HepG2 (cell line): ENCODE measurements around the gene CPEB4. TPM values are rescaled to one million over a fixed set of nuclear protein-coding genes. Genes with fewer than 3 reads are reported as not detected.

Source experiments
- ATAC-seq: fragments of 200-7000 bp; cut with Tn5 transposase; 3 replicates; pipeline ENCODE4 v1.9.1; 2020; ENCODE audit warnings: mild to moderate bottlenecking, moderate library complexity
- BruUV-seq: library from RNA; stranded (reverse); fragments of 400-500 nt; replicated peaks from 2 replicates; lab custom pipeline; 2021; lab: Mats Ljungman, UMichigan
- CTCF ChIA-PET: fragments of 300-600 bp; formaldehyde crosslinking; extraction: SDS; loops from one replicate; lab custom pipeline; 2021; ENCODE audit warnings: low total read pairs, inconsistent platforms, low intra/inter-chr PET ratio; lab: Yijun Ruan, JAX
- POLR2A ChIA-PET: fragments of 350-600 bp; sonication (Branson Sonifier 250); formaldehyde crosslinking; loops from one replicate; lab custom pipeline; 2020; ENCODE audit warnings: antibody characterized with exemption, inconsistent platforms; lab: Yijun Ruan, JAX
- DNase-seq: peaks from one replicate; pipeline ENCODE4 v3.0.0-alpha.2; 2015; ENCODE audit warnings: low spot score
- FAIRE-seq: peaks from 3 replicates; lab custom pipeline; 2011; peaks lifted over from hg19 to GRCh38; lab: Jason Lieb, UNC
- H2AFZ ChIP-seq: one replicate; pipeline ENCODE4 v1.6.1; 2011; ENCODE audit warnings: low read length, inconsistent platforms
- H3K27ac ChIP-seq: fragments of 300-600 bp; 3 replicates; pipeline ENCODE4 v1.8.0; 2011; ENCODE audit warnings: mixed run types, mild to moderate bottlenecking, mixed read lengths, low read length, inconsistent platforms; ENCODE audit not compliant: insufficient read depth; ENCODE audit errors: extremely low read length
- H3K27me3 ChIP-seq, 2 experiments: fragments of 200-600 bp in 1 of 2; 2 replicates in 1 of 2; 3 replicates in 1 of 2; pipeline versions ENCODE4 v1.6.0 to v1.8.0; 2011; ENCODE audit warnings: low read length in 2 of 2, mild to moderate bottlenecking in 2 of 2, moderate library complexity in 2 of 2, inconsistent platforms in 1 of 2; ENCODE audit not compliant: insufficient read depth in 2 of 2, control insufficient read depth in 1 of 2
- H3K36me3 ChIP-seq, 2 experiments: fragments of 200-600 bp in 1 of 2; replicated peaks in 1 of 2; 2 replicates in 1 of 2; 3 replicates in 1 of 2; pipeline versions ENCODE4 v1.5.1 to v1.8.0; 2011; ENCODE audit warnings: low read length in 2 of 2, inconsistent platforms in 1 of 2; ENCODE audit not compliant: insufficient read depth in 2 of 2, control insufficient read depth in 1 of 2
- H3K4me1 ChIP-seq: 2 replicates; pipeline ENCODE4 v1.5.1; 2012; ENCODE audit warnings: low read length, inconsistent platforms; ENCODE audit not compliant: insufficient read depth
- H3K4me2 ChIP-seq: 2 replicates; pipeline ENCODE4 v1.6.0; 2011; ENCODE audit warnings: low read depth, low read length, inconsistent platforms
- H3K4me3 ChIP-seq, 3 experiments: fragments of 200-600 bp in 1 of 3; sonication (generic), shearing (Covaris generic) in 1 of 3; replicated peaks in 1 of 3; 2 replicates each; pipeline ENCODE4 v1.5.1; 2011 to 2016; ENCODE audit warnings: low read length in 3 of 3, inconsistent platforms in 2 of 3, low read depth in 2 of 3, mild to moderate bottlenecking in 2 of 3, control low read depth in 1 of 3, mixed read lengths in 1 of 3; ENCODE audit not compliant: insufficient read depth in 1 of 3
- H3K79me2 ChIP-seq: one replicate; pipeline ENCODE4 v1.6.1; 2011; ENCODE audit warnings: low read length, inconsistent platforms; ENCODE audit not compliant: insufficient read depth
- H3K9ac ChIP-seq: 2 replicates; pipeline ENCODE4 v1.6.0; 2011; ENCODE audit warnings: mild to moderate bottlenecking, low read depth, low read length, inconsistent platforms; ENCODE audit not compliant: insufficient read depth
- H3K9me3 ChIP-seq: 2 replicates; pipeline ENCODE4 v1.5.1; 2012; ENCODE audit warnings: mild to moderate bottlenecking, low read length
- H4K20me1 ChIP-seq: 2 replicates; pipeline ENCODE4 v1.6.0; 2011; ENCODE audit warnings: inconsistent platforms, mild to moderate bottlenecking, low read length, moderate library complexity; ENCODE audit not compliant: insufficient read depth
- HNRNPK ChIP-seq: fragments of 200-400 bp; formaldehyde crosslinking; IDR thresholded peaks from 2 replicates; pipeline ENCODE4 v1.6.1; 2018; ENCODE audit warnings: low read length, low read depth, moderate library complexity, mild to moderate bottlenecking; ENCODE audit not compliant: poor library complexity, severe bottlenecking
- MBD4 ChIP-seq: IDR thresholded peaks from 2 replicates; pipeline ENCODE4 v1.6.1; 2012; ENCODE audit warnings: low read length, inconsistent platforms, borderline replicate concordance
- NFE2L1 ChIP-seq: sonication (generic); formaldehyde crosslinking; IDR thresholded peaks from 2 replicates; pipeline ENCODE4 v1.4.0; 2020; ENCODE audit warnings: missing genetic modification reagents, mild to moderate bottlenecking, borderline replicate concordance
- WGBS: methylation state at CpG from one replicate; pipeline ENCODE4 v1.1.6; 2017; ENCODE audit warnings: low lambda C conversion rate; 5-methylcytosine and 5-hydroxymethylcytosine counted together
- in situ Hi-C: cut with HindIII; loops from 2 replicates; pipeline ENCODE4 v1.10.0; 2017; ENCODE audit warnings: low pct_unique_long_range_greater_than_20kb; ENCODE audit not compliant: extremely low pct_ligation_motif_present
- intact Hi-C: fragments of 100-400 bp; cut with micrococcal nuclease; formaldehyde crosslinking; loops from one replicate; pipeline ENCODE4 v1.10.0; 2022; ENCODE audit not compliant: unreplicated experiment
- polyA plus RNA-seq, 8 experiments: library from polyadenylated mRNA; depleted of rRNA in 3 of 8; stranded (reverse) in 7 of 8; unstranded in 1 of 8; fragments of >200 nt; fragmentation: Illumina TruSeq in 4 of 8; extraction: Trizol in 4 of 8; gene quantifications; 2 replicates each; pipeline versions ENCODE4 v1.2.1 to v1.2.3, GENCODE V29; 2011 to 2016; ENCODE audit warnings: low read depth in 4 of 8, missing spikeins in 1 of 8, mixed read lengths in 1 of 8; ENCODE audit not compliant: insufficient read depth in 1 of 8
- total RNA-seq, 5 experiments: library from RNA; depleted of rRNA; stranded (reverse); fragments of >200 nt; fragmentation: Illumina TruSeq; extraction: Trizol; gene quantifications; 2 replicates each; pipeline ENCODE4 v1.2.3, GENCODE V29; 2016; ENCODE audit warnings: low read depth in 1 of 5

The CPEB4 gene
- total and polyA plus RNA-seq, 2 of the 13 experiments (the other 11 are each of a cell fraction or from before 2014, with no cell fraction given), result 7.7 to 26.7 TPM

DNA sequence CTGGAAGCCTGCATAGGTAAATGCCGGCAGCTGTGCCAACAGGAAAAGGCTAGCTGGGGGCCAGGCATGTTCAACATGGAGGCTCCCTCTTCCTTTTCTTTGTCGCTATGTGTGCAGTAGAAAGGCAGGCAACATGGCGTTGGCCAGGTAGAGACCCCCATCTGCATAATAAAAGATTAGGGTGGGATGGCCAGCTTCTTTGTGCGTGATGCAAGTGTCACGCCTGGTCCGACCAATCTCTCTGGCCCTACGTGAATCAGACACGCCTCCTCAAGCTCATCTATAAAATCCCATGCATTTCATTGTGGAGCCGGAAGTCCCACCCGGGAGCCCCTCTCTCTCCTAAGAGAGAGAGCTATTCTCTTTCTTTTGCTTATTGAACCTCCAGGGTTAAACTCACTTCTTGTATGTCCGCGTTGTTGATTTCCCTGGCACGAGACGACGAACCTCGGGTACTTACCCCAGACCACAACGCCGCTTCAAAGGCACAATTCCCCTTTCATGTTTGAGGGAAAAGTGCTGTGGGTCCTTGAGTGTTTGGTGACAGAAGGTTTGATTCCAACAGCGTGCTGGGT, 75.8 kb downstream of the CPEB4 start:
- Histone ChIP-seq H3K4me3 (no peak overlapping the region), H3K27ac (no peak overlapping the region), H3K4me1 (peaks cover 53% of the 10 kb centered on the region), H3K27me3 (no peaks in the 10 kb centered on the region), H3K9me3 (no peaks in the 10 kb centered on the region), H4K20me1 (no peaks in the 10 kb centered on the region), H3K79me2 (no peaks in the 10 kb centered on the region), H3K36me3 (0 out of 5 replicates have a peak, but pooled peaks cover 0 to 2% of the 10 kb centered on the region in 2 experiments), H2AFZ (no peak overlapping the region), H3K9ac (no peak overlapping the region), H3K4me2 (no peak overlapping the region)
- no peak for DNase-seq
- FAIRE-seq, result no peak
- WGBS, result 85% methylated on average over 19 of the region's 19 CpGs
- CTCF ChIA-PET, result no interaction called here
- in situ Hi-C loops (loop anchor here (25.0 kb wide), 1 partner anchor 202 kb away; no protein-coding TSS in a partner anchor), intact Hi-C loops (no loop called here)
- ATAC-seq, result no peak
- no TSS peak for BruUV-seq
- POLR2A ChIA-PET, result interaction anchor here (1.1 to 1.6 kb wide), 2 partner anchors 17 to 31 kb away, joined by 3 to 4 read pairs; no protein-coding TSS in a partner anchor
- no peak for TF ChIP-seq NFE2L1 (CRISPR knock-in tag)
- no peak for TF ChIP-seq HNRNPK

DNA sequence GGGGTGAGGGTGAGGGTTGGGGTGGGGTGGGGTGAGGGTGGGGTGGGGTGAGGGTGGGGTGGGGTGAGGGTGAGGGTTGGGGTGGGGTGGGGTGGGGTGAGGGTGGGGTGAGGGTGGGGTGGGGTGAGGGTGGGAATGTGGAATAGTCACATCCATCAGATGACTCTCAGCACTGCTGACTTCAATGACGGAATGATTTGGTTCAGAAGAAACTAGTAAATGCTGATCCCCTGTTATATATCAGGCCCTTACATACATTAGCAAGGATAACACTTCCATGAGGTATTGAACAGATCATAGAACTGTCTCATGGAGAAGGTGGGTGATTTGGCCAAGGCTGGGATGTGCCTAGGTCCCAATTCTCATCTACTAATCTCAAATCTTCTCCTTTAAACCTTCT, 76.4 kb downstream of the CPEB4 start:
- Histone ChIP-seq H4K20me1 (no peaks in the 10 kb centered on the region), H3K27ac (no peak overlapping the region), H3K79me2 (no peaks in the 10 kb centered on the region), H3K9ac (no peak overlapping the region), H2AFZ (no peak overlapping the region), H3K27me3 (no peaks in the 10 kb centered on the region), H3K36me3 (no peaks in the 10 kb centered on the region), H3K4me2 (no peak overlapping the region), H3K9me3 (no peaks in the 10 kb centered on the region), H3K4me1 (peaks cover 58% of the 10 kb centered on the region), H3K4me3 (no peak overlapping the region)
- ATAC-seq (no peak), FAIRE-seq (no peak), DNase-seq (no peak)
- CTCF ChIA-PET, result no interaction called here
- intact Hi-C loops, result no loop called here
- in situ Hi-C loops, result loop anchor here (25.0 kb wide), 1 partner anchor 202 kb away; no protein-coding TSS in a partner anchor
- WGBS, result 100% methylated on average over 1 of the region's 1 CpG
- POLR2A ChIA-PET, result no interaction called here
- BruUV-seq, result no TSS peak
- TF ChIP-seq MBD4, result no peak
- peak; percentile 85 for TF ChIP-seq HNRNPK
